ENCODE results near the gene FZD1. TPM values are rescaled to one million over a fixed set of nuclear protein-coding genes. Genes with fewer than 3 reads are reported as not detected.

Gene FZD1
- total and polyA plus RNA-seq, 2 of the 4 experiments (the other 2 are of a cell fraction) = 3.6 to 6.8 TPM

GRCh38 chr7:91242097-91242844 is 22.0 kb upstream of the FZD1 start:
- Histone ChIP-seq H2AK5ac (ENCODE audit: low read depth, low read length) (no peak overlapping the region), H2BK20ac (ENCODE audit: low read depth, low read length) (no peak overlapping the region), H3K4me2 (ENCODE audit: low read depth, low read length) (no peak overlapping the region), H4K5ac (ENCODE audit: low read depth, low read length) (no peak overlapping the region), H3K23ac (ENCODE audit: low read depth, low read length) (no peak overlapping the region), H3K9me1 (ENCODE audit: insufficient read depth, low read length) (peaks cover 12% of the 10 kb centered on the region), H3K36me3 (ENCODE audit: control insufficient read depth, insufficient read depth, low read length) (no peaks in the 10 kb centered on the region), H2BK120ac (ENCODE audit: low read depth, low read length) (no peak overlapping the region), H3K27ac (ENCODE audit: insufficient read depth, low read length) (no peak overlapping the region), H3K9ac (ENCODE audit: low read depth, low read length) (no peak overlapping the region), H4K8ac (ENCODE audit: low read depth in 2 of 2, low read length in 2 of 2) (no peak overlapping the region), H4K20me1 (ENCODE audit: insufficient read depth, low read length) (no peaks in the 10 kb centered on the region), H2BK15ac (ENCODE audit: low read depth, low read length) (no peak overlapping the region), H3K18ac (ENCODE audit: low read depth, low read length) (no peak overlapping the region), H3K79me1 (ENCODE audit: low read depth in 1 of 2, low read length in 2 of 2) (no peaks in the 10 kb centered on the region), H3K4me1 (ENCODE audit: control insufficient read depth, insufficient read depth, low read length) (peaks cover 18% of the 10 kb centered on the region), H3K4me3 (ENCODE audit: insufficient read depth, low read depth, low read length) (no peak overlapping the region), H3K14ac (replicated peaks; ENCODE audit: low read depth, low read length) (no peak overlapping the region), H2BK5ac (ENCODE audit: low read depth, low read length, poor library complexity, severe bottlenecking) (no peak overlapping the region), H4K91ac (ENCODE audit: insufficient read depth, low read depth, low read length) (no peak overlapping the region), H3K27me3 (ENCODE audit: control insufficient read depth, insufficient read depth, low read length) (no peaks in the 10 kb centered on the region), H3K4ac (ENCODE audit: low read depth, low read length) (no peak overlapping the region), H2AK9ac (replicated peaks; ENCODE audit: low read depth, low read length, poor library complexity) (no peak overlapping the region), H3K56ac (ENCODE audit: extremely low read depth, insufficient read depth, low read length) (no peak overlapping the region), H2AFZ (replicated peaks; ENCODE audit: low read length, poor library complexity) (no peak overlapping the region), H3K9me3 (ENCODE audit: control insufficient read depth, insufficient read depth, low read length) (no peaks in the 10 kb centered on the region)
- DNase-seq = peak; percentile 66
- intact Hi-C loops (cut with micrococcal nuclease) (no loop called here), dilution Hi-C loops (cut with HindIII; ENCODE audit: low sequenced_read_pairs, unreplicated experiment) (no loop called here), in situ Hi-C loops (cut with MboI; ENCODE audit: low sequenced_read_pairs) (no loop called here)
- WGBS, 2 experiments (ENCODE audit: extremely low coverage in 2 of 2, insufficient read length in 1 of 2) = no CpG with 5 or more reads among the region's 8 CpGs
- TF ChIP-seq MAFK (IDR thresholded peaks at IDR 0.05; ENCODE audit: low read depth, low read length) = no peak
- no peak for TF ChIP-seq CHD1 (IDR thresholded peaks at IDR 0.05; ENCODE audit: low read depth, low read length)
- TF ChIP-seq CTCF (conservative IDR thresholded peaks at IDR 0.05; ENCODE audit: low read depth, low read length) = no peak
- TF ChIP-seq CEBPB (IDR thresholded peaks at IDR 0.05; ENCODE audit: low read depth, low read length) = no peak
- TF ChIP-seq RAD21 (IDR thresholded peaks at IDR 0.05; ENCODE audit: low read length) = no peak
- no peak for TF ChIP-seq BHLHE40 (IDR thresholded peaks at IDR 0.05; ENCODE audit: low read depth, low read length)
- no peak for TF ChIP-seq RCOR1 (IDR thresholded peaks at IDR 0.05; ENCODE audit: insufficient replicate concordance, low read length)
- no peak for TF ChIP-seq RFX5 (IDR thresholded peaks at IDR 0.05; ENCODE audit: low read depth, low read length)
- no peak for TF ChIP-seq MAZ (IDR thresholded peaks at IDR 0.05; ENCODE audit: borderline replicate concordance, low read depth, low read length)
- TF ChIP-seq ELK1 (IDR thresholded peaks at IDR 0.05; ENCODE audit: borderline replicate concordance, low read depth, low read length) = no peak
- no peak for TF ChIP-seq NFE2L2 (IDR thresholded peaks at IDR 0.05; ENCODE audit: low read depth, low read length)
- no peak for TF ChIP-seq USF2 (IDR thresholded peaks at IDR 0.05; ENCODE audit: low read depth, low read length)
- TF ChIP-seq SMC3 (IDR thresholded peaks at IDR 0.05; ENCODE audit: low read depth, low read length) = no peak
- TF ChIP-seq POLR2A (IDR thresholded peaks at IDR 0.05; ENCODE audit: low read depth, low read length) = no peak
- TF ChIP-seq MXI1 (IDR thresholded peaks at IDR 0.05; ENCODE audit: borderline replicate concordance, low read depth, low read length) = no peak
- no peak for TF ChIP-seq FOS (IDR thresholded peaks at IDR 0.05; ENCODE audit: low read depth, low read length)
- no TSS peak for BruUV-seq (replicated peaks)
- ChIA-PET CTCF (interaction anchor here (0.7 kb wide), 1 partner anchor 22 kb away, joined by 3 read pairs; no protein-coding TSS in a partner anchor), POLR2A (ENCODE audit: unreplicated experiment) (no interaction called here)
- ATAC-seq (ENCODE audit: low read depth) = peak; percentile 68
